ENCODE measurements around the gene ZNF697.

DNA sequence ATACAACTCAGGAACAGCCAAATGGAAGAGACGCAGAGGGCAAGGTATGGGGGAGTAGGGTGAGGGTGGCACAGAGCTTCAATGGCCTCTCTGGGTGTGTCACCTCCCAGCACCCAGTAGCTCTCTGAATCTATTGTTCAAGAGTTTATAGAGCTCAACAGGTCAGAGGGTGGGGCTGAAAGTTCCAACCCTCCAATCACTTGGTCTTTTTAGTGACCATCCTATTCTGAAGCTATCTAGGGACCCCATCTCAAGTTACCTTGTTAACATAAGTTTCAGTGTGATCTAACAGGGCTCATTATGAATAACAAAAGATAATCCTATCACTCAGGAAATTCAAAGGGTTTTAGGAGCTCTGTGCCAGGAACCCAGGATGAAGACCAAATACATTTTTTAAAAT is 31.2 kb upstream of the ZNF697 start:
- TF ChIP-seq, protein P1, sequence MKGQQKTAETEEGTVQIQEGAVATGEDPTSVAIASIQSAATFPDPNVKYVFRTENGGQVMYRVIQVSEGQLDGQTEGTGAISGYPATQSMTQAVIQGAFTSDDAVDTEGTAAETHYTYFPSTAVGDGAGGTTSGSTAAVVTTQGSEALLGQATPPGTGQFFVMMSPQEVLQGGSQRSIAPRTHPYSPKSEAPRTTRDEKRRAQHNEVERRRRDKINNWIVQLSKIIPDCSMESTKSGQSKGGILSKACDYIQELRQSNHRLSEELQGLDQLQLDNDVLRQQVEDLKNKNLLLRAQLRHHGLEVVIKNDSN (IDR thresholded peaks at IDR 0.05): no peak
- TF ChIP-seq TAF1 (IDR thresholded peaks at IDR 0.05; ENCODE audit: low read depth) (no peak), FOXM1 (IDR thresholded peaks at IDR 0.05; ENCODE audit: borderline replicate concordance, low read depth) (no peak), RAD21 (IDR thresholded peaks at IDR 0.05; ENCODE audit: low read depth) (no peak), CEBPB (IDR thresholded peaks at IDR 0.05) (no peak), EP300 (IDR thresholded peaks at IDR 0.05; ENCODE audit: borderline replicate concordance) (no peak), ZBTB7A (IDR thresholded peaks at IDR 0.05; ENCODE audit: low read depth) (no peak), YY1 (IDR thresholded peaks at IDR 0.05; ENCODE audit: low read depth) (no peak), EGR1 (IDR thresholded peaks at IDR 0.05) (no peak)
- TF ChIP-seq, protein P2, sequence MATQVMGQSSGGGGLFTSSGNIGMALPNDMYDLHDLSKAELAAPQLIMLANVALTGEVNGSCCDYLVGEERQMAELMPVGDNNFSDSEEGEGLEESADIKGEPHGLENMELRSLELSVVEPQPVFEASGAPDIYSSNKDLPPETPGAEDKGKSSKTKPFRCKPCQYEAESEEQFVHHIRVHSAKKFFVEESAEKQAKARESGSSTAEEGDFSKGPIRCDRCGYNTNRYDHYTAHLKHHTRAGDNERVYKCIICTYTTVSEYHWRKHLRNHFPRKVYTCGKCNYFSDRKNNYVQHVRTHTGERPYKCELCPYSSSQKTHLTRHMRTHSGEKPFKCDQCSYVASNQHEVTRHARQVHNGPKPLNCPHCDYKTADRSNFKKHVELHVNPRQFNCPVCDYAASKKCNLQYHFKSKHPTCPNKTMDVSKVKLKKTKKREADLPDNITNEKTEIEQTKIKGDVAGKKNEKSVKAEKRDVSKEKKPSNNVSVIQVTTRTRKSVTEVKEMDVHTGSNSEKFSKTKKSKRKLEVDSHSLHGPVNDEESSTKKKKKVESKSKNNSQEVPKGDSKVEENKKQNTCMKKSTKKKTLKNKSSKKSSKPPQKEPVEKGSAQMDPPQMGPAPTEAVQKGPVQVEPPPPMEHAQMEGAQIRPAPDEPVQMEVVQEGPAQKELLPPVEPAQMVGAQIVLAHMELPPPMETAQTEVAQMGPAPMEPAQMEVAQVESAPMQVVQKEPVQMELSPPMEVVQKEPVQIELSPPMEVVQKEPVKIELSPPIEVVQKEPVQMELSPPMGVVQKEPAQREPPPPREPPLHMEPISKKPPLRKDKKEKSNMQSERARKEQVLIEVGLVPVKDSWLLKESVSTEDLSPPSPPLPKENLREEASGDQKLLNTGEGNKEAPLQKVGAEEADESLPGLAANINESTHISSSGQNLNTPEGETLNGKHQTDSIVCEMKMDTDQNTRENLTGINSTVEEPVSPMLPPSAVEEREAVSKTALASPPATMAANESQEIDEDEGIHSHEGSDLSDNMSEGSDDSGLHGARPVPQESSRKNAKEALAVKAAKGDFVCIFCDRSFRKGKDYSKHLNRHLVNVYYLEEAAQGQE (IDR thresholded peaks at IDR 0.05; ENCODE audit: low read depth): no peak
- TF ChIP-seq, protein P3, sequence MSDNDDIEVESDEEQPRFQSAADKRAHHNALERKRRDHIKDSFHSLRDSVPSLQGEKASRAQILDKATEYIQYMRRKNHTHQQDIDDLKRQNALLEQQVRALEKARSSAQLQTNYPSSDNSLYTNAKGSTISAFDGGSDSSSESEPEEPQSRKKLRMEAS (IDR thresholded peaks at IDR 0.05): no peak

All from Ishikawa (cell line).